H1 (cell line): ENCODE measurements around the gene IGSF23.

Experiments used
- CTCF ChIP-seq, 3 experiments: IDR thresholded peaks; 1 replicate in 2 of 3; 2 replicates in 1 of 3; pipeline versions ENCODE4 v1.5.1 to v1.6.1; 2011; ENCODE audit warnings: low read length in 3 of 3, mild to moderate bottlenecking in 3 of 3, inconsistent platforms in 2 of 3, low read depth in 1 of 3, moderate library complexity in 1 of 3; ENCODE audit not compliant: insufficient read depth in 1 of 3; ENCODE audit errors: control extremely low read depth in 1 of 3
- E2F6 ChIP-seq: IDR thresholded peaks from 2 replicates; pipeline ENCODE4 v1.6.1; 2012; ENCODE audit warnings: inconsistent platforms
- EZH2 ChIP-seq: fragments of 200-600 bp; sonication (generic); IDR thresholded peaks from 2 replicates; pipeline ENCODE4 v1.7.1; 2012; ENCODE audit warnings: low read depth, mild to moderate bottlenecking, moderate library complexity, low read length, inconsistent platforms; ENCODE audit not compliant: severe bottlenecking
- MAFK ChIP-seq: IDR thresholded peaks from 2 replicates; pipeline ENCODE4 v1.6.1; 2012; ENCODE audit warnings: low read depth, mild to moderate bottlenecking, improper control_type of control experiment, low read length
- SUZ12 ChIP-seq: fragments of 200-600 bp; sonication (generic); IDR thresholded peaks from 2 replicates; pipeline ENCODE4 v1.6.1; 2012; ENCODE audit warnings: mild to moderate bottlenecking, inconsistent platforms, low read length, moderate library complexity, mixed read lengths
- TBP ChIP-seq: IDR thresholded peaks from 2 replicates; pipeline ENCODE4 v1.6.1; 2011; ENCODE audit warnings: low read depth, low read length, improper control_type of control experiment
- TEAD4 ChIP-seq: IDR thresholded peaks from 2 replicates; pipeline ENCODE4 v1.6.1; 2012; ENCODE audit warnings: low read depth, low read length, inconsistent platforms, mixed read lengths
- ZNF274 ChIP-seq: IDR thresholded peaks from 2 replicates; pipeline ENCODE4 v1.7.0; 2012; ENCODE audit warnings: low read length, borderline replicate concordance; ENCODE audit errors: extremely low read depth

- TF ChIP-seq CTCF (IDR thresholded peaks at IDR 0.05; ENCODE audit: control extremely low read depth in 1 of 3, insufficient read depth in 1 of 3, low read depth in 1 of 3, low read length in 3 of 3) (no peak), ZNF274 (no peak), E2F6 (no peak), TEAD4 (no peak), MAFK (no peak), SUZ12 (no peak), EZH2 (no peak), TBP (no peak)
Observed at GRCh38 chr19:44618640-44619357, 5.4 kb downstream of the IGSF23 start.
